Measurements from ENCODE around the gene ZSCAN21. TPM values are rescaled to one million over a fixed set of nuclear protein-coding genes. Genes with fewer than 3 reads are reported as not detected.
A peak's percentile ranks its signal among the peaks of the same experiment; 100 is the strongest.

The ZSCAN21 gene
- total and polyA plus RNA-seq, 2 experiments from 2014 or later, result 3.4 to 8.2 TPM

DNA sequence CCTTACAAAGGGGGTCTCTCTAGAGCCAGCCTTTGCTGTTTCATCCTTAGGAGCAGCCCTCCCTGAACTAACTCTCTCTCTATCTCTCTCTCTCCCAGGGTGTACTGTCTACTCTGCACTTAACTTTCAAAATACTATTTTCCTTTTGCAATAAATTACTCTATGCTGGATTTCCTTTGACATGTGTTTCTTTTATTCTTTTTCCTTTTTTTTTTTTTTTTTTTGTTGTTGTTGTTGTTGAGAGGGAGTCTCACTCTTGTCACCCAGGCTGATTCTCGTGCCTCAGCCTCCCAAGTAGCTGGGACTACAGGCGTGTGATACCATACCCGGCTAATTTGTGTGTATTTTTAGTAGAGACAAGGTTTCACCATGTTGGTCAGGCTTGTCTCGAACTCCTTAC is 33.4 kb downstream of the ZSCAN21 start:
- Histone ChIP-seq H3K9me3 (ENCODE audit: low read depth) (no peaks in the 10 kb centered on the region), H3K4me2 (ENCODE audit: unreplicated experiment) (no peak overlapping the region), H3K27ac (no peak overlapping the region), H3K4me3 (no peak overlapping the region), H3K9ac (no peak overlapping the region), H2AFZ (no peak overlapping the region), H3K79me2 (ENCODE audit: insufficient read depth) (peaks cover 36% of the 10 kb centered on the region), H3K27me3 (replicated peaks; ENCODE audit: insufficient read depth) (no peaks in the 10 kb centered on the region), H4K20me1 (ENCODE audit: insufficient read depth) (no peaks in the 10 kb centered on the region), H3K9me2 (ENCODE audit: insufficient read depth) (no peaks in the 10 kb centered on the region), H3F3A (ENCODE audit: insufficient read depth) (peaks cover 19% of the 10 kb centered on the region), H3K4me1 (ENCODE audit: insufficient read depth) (peaks cover 27% of the 10 kb centered on the region), H3K36me3 (ENCODE audit: low read depth) (no peaks in the 10 kb centered on the region)
- 85 to 86% methylated on average over 4 of the region's 4 CpGs for WGBS, 2 experiments (ENCODE audit: low coverage in 1 of 2, low lambda C conversion rate in 2 of 2, missing lambda C conversion rate in 2 of 2)
- no peak for DNase-seq
- TF ChIP-seq EZH2phosphoT487 (IDR thresholded peaks at IDR 0.05; ENCODE audit: insufficient read depth, low read depth) (no peak), EZH2 (IDR thresholded peaks at IDR 0.05; ENCODE audit: insufficient read depth, poor library complexity, severe bottlenecking) (no peak)
- in situ Hi-C loops (cut with MboI), result no loop called here

DNA sequence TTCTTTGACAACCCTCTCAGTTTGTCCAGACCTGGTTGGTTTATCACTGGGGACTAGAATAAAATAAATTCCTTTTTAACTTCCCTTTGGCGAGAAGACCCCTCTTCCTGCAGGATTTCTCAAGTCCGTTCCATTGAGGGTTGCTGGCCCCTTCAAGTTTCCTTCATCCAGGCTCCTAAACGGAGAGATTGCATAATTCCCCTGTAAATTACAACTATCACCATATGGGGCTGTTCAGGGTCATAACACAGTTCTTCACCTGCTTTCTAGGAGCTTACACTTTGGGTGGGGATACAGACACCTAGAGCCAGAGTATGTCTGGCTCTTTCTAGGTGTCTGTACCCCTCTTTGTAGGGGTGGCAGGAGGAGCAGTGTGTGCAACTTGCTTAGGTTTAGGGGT is 35.9 kb downstream of the ZSCAN21 start:
- H3K4me2 ChIP-seq (ENCODE audit: unreplicated experiment), result no peak overlapping the region
- H3K79me2 ChIP-seq (ENCODE audit: insufficient read depth), result peaks cover 22% of the 10 kb centered on the region
- TF ChIP-seq EZH2 (IDR thresholded peaks at IDR 0.05; ENCODE audit: insufficient read depth, poor library complexity, severe bottlenecking) (no peak), EZH2phosphoT487 (IDR thresholded peaks at IDR 0.05; ENCODE audit: insufficient read depth, low read depth) (no peak)
- H3K9me2 ChIP-seq (ENCODE audit: insufficient read depth), result no peaks in the 10 kb centered on the region
- H3K27ac ChIP-seq, result no peak overlapping the region
- H3K4me1 ChIP-seq (ENCODE audit: insufficient read depth), result peaks cover 34% of the 10 kb centered on the region
- H3F3A ChIP-seq (ENCODE audit: insufficient read depth), result peaks cover 39% of the 10 kb centered on the region
- no peaks in the 10 kb centered on the region for H3K36me3 ChIP-seq (ENCODE audit: low read depth)
- no peaks in the 10 kb centered on the region for H3K27me3 ChIP-seq (replicated peaks; ENCODE audit: insufficient read depth)
- no peak overlapping the region for H3K9ac ChIP-seq
- in situ Hi-C loops (cut with MboI), result no loop called here
- H3K4me3 ChIP-seq, result no peak overlapping the region
- no peaks in the 10 kb centered on the region for H4K20me1 ChIP-seq (ENCODE audit: insufficient read depth)
- H2AFZ ChIP-seq, result no peak overlapping the region
- DNase-seq, result no peak
- no peaks in the 10 kb centered on the region for H3K9me3 ChIP-seq (ENCODE audit: low read depth)
- whole genome bisulfite sequencing, 2 experiments (ENCODE audit: low coverage in 1 of 2, low lambda C conversion rate in 2 of 2, missing lambda C conversion rate in 2 of 2), result 50 to 66% methylated on average over 3 of the region's 3 CpGs

DNA sequence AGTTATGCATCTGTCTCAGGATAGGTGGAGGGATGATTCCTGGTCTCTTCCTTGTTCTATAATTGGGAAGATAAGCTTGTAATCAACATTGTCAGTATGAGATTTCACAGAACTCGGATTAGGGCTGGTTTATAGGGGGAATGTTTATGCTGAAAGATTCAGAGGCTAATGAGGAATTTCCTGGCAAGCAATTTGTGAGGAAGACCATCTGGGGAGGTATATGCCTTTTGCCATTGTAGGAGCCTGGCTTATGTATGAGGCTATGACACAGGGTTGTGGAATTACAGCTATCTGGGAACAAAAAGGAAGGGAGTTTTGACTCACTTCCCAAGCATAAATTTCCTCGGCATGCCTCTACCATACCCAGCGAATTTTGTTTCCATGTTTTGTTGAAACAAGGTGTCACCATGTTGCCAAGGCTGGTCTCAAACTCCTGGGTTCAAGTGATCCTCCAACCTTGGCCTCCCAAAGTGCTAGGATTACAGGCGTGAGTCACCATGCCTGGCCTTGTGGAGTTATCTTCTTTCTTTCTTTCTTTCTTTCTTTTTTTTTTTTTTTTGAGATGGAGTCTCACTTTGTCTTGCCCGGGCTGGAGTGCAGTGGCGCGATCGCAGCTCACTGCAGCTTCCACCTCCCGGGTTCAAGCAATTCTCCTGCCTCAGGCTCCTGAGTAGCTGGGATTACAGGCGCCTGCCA is 37.6 kb downstream of the ZSCAN21 start:
- TF ChIP-seq EZH2phosphoT487 (IDR thresholded peaks at IDR 0.05; ENCODE audit: insufficient read depth, low read depth) (0 out of 2 replicates have a peak, but pooled peaks have one; percentile 27), EZH2 (IDR thresholded peaks at IDR 0.05; ENCODE audit: insufficient read depth, poor library complexity, severe bottlenecking) (no peak)
- peak overlapping the region; percentile 55 for H3K4me2 ChIP-seq (ENCODE audit: unreplicated experiment)
- in situ Hi-C loops (cut with MboI), result no loop called here
- H3K4me3 ChIP-seq, result peak overlapping the region; percentile 9; the same call in 1 of the 2 replicates
- H3K9ac ChIP-seq, result peak overlapping the region; percentile 58
- H3K36me3 ChIP-seq (ENCODE audit: low read depth), result peaks cover 9% of the 10 kb centered on the region; the same call in 1 of the 2 replicates
- H2AFZ ChIP-seq, result peak overlapping the region; percentile 49
- peaks cover 28% of the 10 kb centered on the region for H3K79me2 ChIP-seq (ENCODE audit: insufficient read depth)
- no peaks in the 10 kb centered on the region for H3K9me3 ChIP-seq (ENCODE audit: low read depth)
- DNase-seq, result peak; percentile 95
- peaks cover 56% of the 10 kb centered on the region for H3F3A ChIP-seq (ENCODE audit: insufficient read depth)
- peaks cover 40% of the 10 kb centered on the region for H3K4me1 ChIP-seq (ENCODE audit: insufficient read depth)
- WGBS, 2 experiments (ENCODE audit: low coverage in 1 of 2, low lambda C conversion rate in 2 of 2, missing lambda C conversion rate in 2 of 2), result 51 to 53% methylated on average over 9 to 10 of the region's 10 CpGs
- H3K27ac ChIP-seq, result peak overlapping the region; percentile 94
- H4K20me1 ChIP-seq (ENCODE audit: insufficient read depth), result no peaks in the 10 kb centered on the region
- H3K9me2 ChIP-seq (ENCODE audit: insufficient read depth), result no peaks in the 10 kb centered on the region
- no peaks in the 10 kb centered on the region for H3K27me3 ChIP-seq (replicated peaks; ENCODE audit: insufficient read depth)

DNA sequence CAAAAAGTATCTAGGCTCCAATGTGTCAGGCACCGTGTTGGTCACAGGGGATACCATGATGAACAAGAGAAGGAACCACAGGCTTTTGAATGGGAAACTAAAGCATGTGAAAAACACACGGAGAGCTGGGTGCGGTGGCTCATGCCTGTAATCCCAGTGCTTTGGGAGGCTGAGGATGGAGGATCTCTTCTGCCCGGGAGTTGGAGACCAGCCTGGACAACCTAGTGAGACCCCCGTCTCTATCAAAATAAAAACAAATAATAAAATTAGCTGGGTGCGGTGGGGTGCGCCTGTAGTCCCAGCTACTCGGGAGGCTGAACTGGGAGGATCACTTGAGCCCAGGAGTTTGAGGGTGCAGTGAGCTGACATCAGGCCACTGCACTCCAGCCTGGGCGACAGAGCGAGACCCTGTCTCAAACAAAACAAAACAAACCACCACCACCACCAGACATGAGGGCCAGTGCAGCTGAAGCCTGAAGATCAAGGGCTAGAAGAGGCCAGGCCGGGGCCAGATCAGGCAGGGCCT is 38.6 kb downstream of the ZSCAN21 start:
- H3K4me3 ChIP-seq, result peak overlapping the region; percentile 78
- H3K36me3 ChIP-seq (ENCODE audit: low read depth), result peaks cover 16% of the 10 kb centered on the region; the same call in 1 of the 2 replicates
- H3K27ac ChIP-seq, result peak overlapping the region; percentile 94
- peak overlapping the region; percentile 85 for H3K4me2 ChIP-seq (ENCODE audit: unreplicated experiment)
- peaks cover 65% of the 10 kb centered on the region for H3F3A ChIP-seq (ENCODE audit: insufficient read depth)
- in situ Hi-C loops (cut with MboI), result no loop called here
- no peak for DNase-seq
- peaks cover 40% of the 10 kb centered on the region for H3K4me1 ChIP-seq (ENCODE audit: insufficient read depth)
- H3K9me3 ChIP-seq (ENCODE audit: low read depth), result no peaks in the 10 kb centered on the region
- peaks cover 38% of the 10 kb centered on the region for H3K79me2 ChIP-seq (ENCODE audit: insufficient read depth)
- no peaks in the 10 kb centered on the region for H3K9me2 ChIP-seq (ENCODE audit: insufficient read depth)
- TF ChIP-seq EZH2 (IDR thresholded peaks at IDR 0.05; ENCODE audit: insufficient read depth, poor library complexity, severe bottlenecking) (no peak), EZH2phosphoT487 (IDR thresholded peaks at IDR 0.05; ENCODE audit: insufficient read depth, low read depth) (no peak)
- peak overlapping the region; percentile 83 for H3K9ac ChIP-seq
- peak overlapping the region; percentile 89 for H2AFZ ChIP-seq
- no peaks in the 10 kb centered on the region for H3K27me3 ChIP-seq (replicated peaks; ENCODE audit: insufficient read depth)
- no peaks in the 10 kb centered on the region for H4K20me1 ChIP-seq (ENCODE audit: insufficient read depth)
- WGBS, 2 experiments (ENCODE audit: low coverage in 1 of 2, low lambda C conversion rate in 2 of 2, missing lambda C conversion rate in 2 of 2), result 83% methylated on average over 11 of the region's 11 CpGs

Measured in GM23248 (cell line).